GM12878 (cell line): Measurements from ENCODE around the gene TMEM33. TPM values are rescaled to one million over a fixed set of nuclear protein-coding genes. Genes with fewer than 3 reads are reported as not detected.

ENCODE experiments used
- BHLHE40 ChIP-seq, 2 experiments: fragments of 450-650 bp in 1 of 2; IDR thresholded peaks; 2 replicates each; pipeline ENCODE4 v1.6.1; 2011 to 2017; ENCODE audit warnings: low read depth in 2 of 2, borderline replicate concordance in 1 of 2, improper control_type of control experiment in 1 of 2, low read length in 1 of 2, mild to moderate bottlenecking in 1 of 2
- BRCA1 ChIP-seq: IDR thresholded peaks from 2 replicates; pipeline ENCODE4 v1.6.1; 2011; ENCODE audit warnings: low read depth, low read length, improper control_type of control experiment
- CREB1 ChIP-seq: IDR thresholded peaks from 2 replicates; pipeline ENCODE4 v1.6.1; 2012; ENCODE audit warnings: low read depth, mild to moderate bottlenecking, inconsistent platforms
- DPF2 ChIP-seq: fragments of 450-650 bp; IDR thresholded peaks from 2 replicates; pipeline ENCODE4 v1.6.1; 2017; ENCODE audit warnings: mild to moderate bottlenecking
- FOXK2 ChIP-seq: fragments of 450-650 bp; IDR thresholded peaks from 2 replicates; pipeline ENCODE4 v1.6.1; 2017; ENCODE audit warnings: mild to moderate bottlenecking, moderate library complexity
- GATAD2B ChIP-seq: fragments of 450-650 bp; conservative IDR thresholded peaks from 2 replicates; pipeline ENCODE4 v1.6.1; 2017; ENCODE audit warnings: low read depth, mild to moderate bottlenecking, moderate library complexity
- HDGF ChIP-seq: fragments of 450-650 bp; IDR thresholded peaks from 2 replicates; pipeline ENCODE4 v1.6.1; 2016; ENCODE audit warnings: antibody characterized with exemption
- IKZF1 ChIP-seq: fragments of 450-650 bp; conservative IDR thresholded peaks from 2 replicates; pipeline ENCODE4 v1.6.1; 2017; ENCODE audit warnings: antibody characterized with exemption, mild to moderate bottlenecking
- KLF5 ChIP-seq: fragments of 450-650 bp; IDR thresholded peaks from 2 replicates; pipeline ENCODE4 v1.6.1; 2014; ENCODE audit warnings: mild to moderate bottlenecking; ENCODE audit not compliant: partially characterized antibody
- MTA3 ChIP-seq: IDR thresholded peaks from 2 replicates; pipeline ENCODE4 v1.6.1; 2012; ENCODE audit warnings: low read length, inconsistent platforms, borderline replicate concordance
- MYC ChIP-seq: IDR thresholded peaks from 2 replicates; pipeline ENCODE4 v1.6.1; 2011; ENCODE audit warnings: mild to moderate bottlenecking, low read length, moderate library complexity, inconsistent platforms; ENCODE audit not compliant: insufficient read depth, insufficient replicate concordance, insufficient read length, severe bottlenecking
- RB1 ChIP-seq: fragments of 450-650 bp; formaldehyde crosslinking; IDR thresholded peaks from 2 replicates; pipeline ENCODE4 v1.6.1; 2017; ENCODE audit warnings: mild to moderate bottlenecking, borderline replicate concordance
- RFX5 ChIP-seq: IDR thresholded peaks from 2 replicates; pipeline ENCODE4 v1.6.1; 2011; ENCODE audit warnings: low read depth, low read length, improper control_type of control experiment
- TARDBP ChIP-seq: IDR thresholded peaks from 2 replicates; pipeline ENCODE4 v1.6.1; 2016; ENCODE audit warnings: borderline replicate concordance
- TCF12 ChIP-seq: IDR thresholded peaks from 2 replicates; pipeline ENCODE4 v1.6.1; 2011; ENCODE audit warnings: low read depth, mild to moderate bottlenecking, low read length
- YBX1 ChIP-seq: fragments of 450-650 bp; IDR thresholded peaks from 2 replicates; pipeline ENCODE4 v1.6.1; 2016; ENCODE audit warnings: antibody characterized with exemption
- ZBTB33 ChIP-seq: fragments of 450-650 bp; IDR thresholded peaks from 2 replicates; pipeline ENCODE4 v1.6.1; 2017; ENCODE audit warnings: mild to moderate bottlenecking
- ZNF687 ChIP-seq: fragments of 450-650 bp; IDR thresholded peaks from 2 replicates; pipeline ENCODE4 v1.6.1; 2017; ENCODE audit warnings: mild to moderate bottlenecking, moderate library complexity
- polyA plus RNA-seq, 11 experiments: library from polyadenylated mRNA; depleted of rRNA in 4 of 11; unstranded in 6 of 11; stranded (reverse) in 5 of 11; fragments of >200 nt; fragmentation: Nextera tagmentation in 4 of 11; fragmentation: Illumina TruSeq in 1 of 11; extraction: Ambion mirVana in 4 of 11; extraction: Trizol in 1 of 11; gene quantifications; 1 replicate in 1 of 11; 2 replicates in 10 of 11; pipeline versions ENCODE4 v1.2.1 to v1.2.3, GENCODE V29; 2011 to 2016; ENCODE audit warnings: inconsistent platforms in 2 of 11, missing spikeins in 2 of 11, low read depth in 1 of 11
- total RNA-seq, 4 experiments: library from RNA; depleted of rRNA in 3 of 4; stranded (reverse); fragments of >200 nt in 3 of 4; fragmentation: Illumina TruSeq in 1 of 4; extraction: Trizol in 1 of 4; gene quantifications; 2 replicates each; pipeline versions ENCODE4 v1.2.1 to v1.2.3, GENCODE V29; 2013 to 2021
- TF ChIP-seq, protein P1 (sequence below): IDR thresholded peaks from 2 replicates; pipeline ENCODE4 v1.6.1; 2011; ENCODE audit warnings: mild to moderate bottlenecking, low read depth, low read length, moderate library complexity; ENCODE audit not compliant: insufficient replicate concordance
- TF ChIP-seq, protein P2 (sequence below): fragments of 450-650 bp; formaldehyde crosslinking; IDR thresholded peaks from 2 replicates; pipeline ENCODE4 v1.4.0; 2020; ENCODE audit warnings: mild to moderate bottlenecking, moderate library complexity

TMEM33 gene
- total and polyA plus RNA-seq, 10 of the 15 experiments (the other 5 are each of a cell fraction or from before 2014, with no cell fraction given), result 7.9 to 60.2 (median 33.4) TPM

- TF ChIP-seq ZNF687, result peak; percentile 41; the same call in 1 of the 2 replicates
- no peak for TF ChIP-seq FOXK2
- no peak for TF ChIP-seq TCF12
- no peak for TF ChIP-seq ZBTB33
- TF ChIP-seq TARDBP, result peak; percentile 83
- peak; percentile 80 for TF ChIP-seq CREB1
- no peak for TF ChIP-seq MYC
- peak; percentile 59; the same call in 1 of the 2 replicates for TF ChIP-seq DPF2
- TF ChIP-seq RB1, result no peak
- TF ChIP-seq BRCA1, result no peak
- TF ChIP-seq, protein P1, sequence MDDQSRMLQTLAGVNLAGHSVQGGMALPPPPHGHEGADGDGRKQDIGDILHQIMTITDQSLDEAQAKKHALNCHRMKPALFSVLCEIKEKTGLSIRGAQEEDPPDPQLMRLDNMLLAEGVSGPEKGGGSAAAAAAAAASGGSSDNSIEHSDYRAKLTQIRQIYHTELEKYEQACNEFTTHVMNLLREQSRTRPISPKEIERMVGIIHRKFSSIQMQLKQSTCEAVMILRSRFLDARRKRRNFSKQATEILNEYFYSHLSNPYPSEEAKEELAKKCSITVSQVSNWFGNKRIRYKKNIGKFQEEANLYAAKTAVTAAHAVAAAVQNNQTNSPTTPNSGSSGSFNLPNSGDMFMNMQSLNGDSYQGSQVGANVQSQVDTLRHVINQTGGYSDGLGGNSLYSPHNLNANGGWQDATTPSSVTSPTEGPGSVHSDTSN, result no peak
- TF ChIP-seq HDGF, result no peak
- TF ChIP-seq GATAD2B, result peak; percentile 74
- TF ChIP-seq, protein P2, sequence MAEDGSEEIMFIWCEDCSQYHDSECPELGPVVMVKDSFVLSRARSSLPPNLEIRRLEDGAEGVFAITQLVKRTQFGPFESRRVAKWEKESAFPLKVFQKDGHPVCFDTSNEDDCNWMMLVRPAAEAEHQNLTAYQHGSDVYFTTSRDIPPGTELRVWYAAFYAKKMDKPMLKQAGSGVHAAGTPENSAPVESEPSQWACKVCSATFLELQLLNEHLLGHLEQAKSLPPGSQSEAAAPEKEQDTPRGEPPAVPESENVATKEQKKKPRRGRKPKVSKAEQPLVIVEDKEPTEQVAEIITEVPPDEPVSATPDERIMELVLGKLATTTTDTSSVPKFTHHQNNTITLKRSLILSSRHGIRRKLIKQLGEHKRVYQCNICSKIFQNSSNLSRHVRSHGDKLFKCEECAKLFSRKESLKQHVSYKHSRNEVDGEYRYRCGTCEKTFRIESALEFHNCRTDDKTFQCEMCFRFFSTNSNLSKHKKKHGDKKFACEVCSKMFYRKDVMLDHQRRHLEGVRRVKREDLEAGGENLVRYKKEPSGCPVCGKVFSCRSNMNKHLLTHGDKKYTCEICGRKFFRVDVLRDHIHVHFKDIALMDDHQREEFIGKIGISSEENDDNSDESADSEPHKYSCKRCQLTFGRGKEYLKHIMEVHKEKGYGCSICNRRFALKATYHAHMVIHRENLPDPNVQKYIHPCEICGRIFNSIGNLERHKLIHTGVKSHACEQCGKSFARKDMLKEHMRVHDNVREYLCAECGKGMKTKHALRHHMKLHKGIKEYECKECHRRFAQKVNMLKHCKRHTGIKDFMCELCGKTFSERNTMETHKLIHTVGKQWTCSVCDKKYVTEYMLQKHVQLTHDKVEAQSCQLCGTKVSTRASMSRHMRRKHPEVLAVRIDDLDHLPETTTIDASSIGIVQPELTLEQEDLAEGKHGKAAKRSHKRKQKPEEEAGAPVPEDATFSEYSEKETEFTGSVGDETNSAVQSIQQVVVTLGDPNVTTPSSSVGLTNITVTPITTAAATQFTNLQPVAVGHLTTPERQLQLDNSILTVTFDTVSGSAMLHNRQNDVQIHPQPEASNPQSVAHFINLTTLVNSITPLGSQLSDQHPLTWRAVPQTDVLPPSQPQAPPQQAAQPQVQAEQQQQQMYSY (CRISPR knock-in tag), result no peak
- TF ChIP-seq BHLHE40 (IDR thresholded peaks at IDR 0.05; ENCODE audit: borderline replicate concordance in 1 of 2, low read depth in 2 of 2, low read length in 1 of 2), result peak in 1 of 2 experiments; percentile 39; a peak in 1 of 4 replicates
- TF ChIP-seq MTA3, result no peak
- TF ChIP-seq YBX1, result no peak
- TF ChIP-seq KLF5, result peak; percentile 49
- peak; percentile 97 for TF ChIP-seq IKZF1
- no peak for TF ChIP-seq RFX5
Observed at GRCh38 chr4:41934901-41935651, at the start of gene TMEM33 (continued).
